ENCODE measurements around the gene HS1BP3. TPM values are rescaled to one million over a fixed set of nuclear protein-coding genes. Genes with fewer than 3 reads are reported as not detected.

Gene HS1BP3
- total and polyA plus RNA-seq, 2 donors (not counting 3 experiments of a cell fraction or from before 2014, with no cell fraction given), result 27.4 to 33.1 TPM

DNA sequence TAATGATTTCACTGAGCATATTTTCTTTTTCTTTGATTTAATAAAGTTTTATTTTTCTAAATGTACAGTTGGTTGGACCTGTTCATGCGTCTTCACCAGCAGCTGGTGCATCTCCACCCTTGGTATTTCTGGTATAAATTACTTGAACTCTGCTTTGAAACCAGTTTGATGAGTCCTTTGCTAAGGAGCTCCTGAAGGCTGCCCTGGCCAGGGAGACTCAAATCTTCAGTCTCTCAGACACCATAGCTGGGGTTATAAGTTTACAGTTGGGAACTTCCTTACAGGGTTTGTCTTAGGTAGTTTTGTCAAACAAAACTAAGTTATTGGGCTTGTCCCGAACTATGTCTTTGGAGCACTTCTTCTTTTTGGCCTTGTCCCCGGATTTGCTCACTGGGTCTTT lies 44.7 kb downstream of the HS1BP3 start:
- CTCF ChIA-PET, result interaction anchor here (2.0 to 3.0 kb wide), 2 partner anchors 12 to 153 kb away, joined by 10 to 11 read pairs; no protein-coding TSS in a partner anchor
- dilution Hi-C loops (cut with MboI; ENCODE audit: extremely low pct_ligation_motif_present, low sequenced_read_pairs) (no loop called here), intact Hi-C loops (cut with micrococcal nuclease) (no loop called here)
- H3K4me1 ChIP-seq (ENCODE audit: control insufficient read depth, extremely low read depth, insufficient read depth, low read length), result peaks cover 12% of the 10 kb centered on the region
- BruUV-seq (replicated peaks), result no TSS peak
- no peaks in the 10 kb centered on the region for H3K36me3 ChIP-seq (ENCODE audit: control insufficient read depth in 2 of 2, extremely low read depth in 1 of 2, insufficient read depth in 2 of 2, low read length in 2 of 2)
- no peaks in the 10 kb centered on the region for H3K79me2 ChIP-seq (ENCODE audit: control insufficient read depth, insufficient read depth, low read length)
- no peaks in the 10 kb centered on the region for H3K27me3 ChIP-seq (ENCODE audit: control insufficient read depth in 2 of 2, insufficient read depth in 2 of 2, low read length in 2 of 2)
- H3K4me2 ChIP-seq (ENCODE audit: insufficient read depth, low read length), result no peak overlapping the region
- FAIRE-seq (no peak), DNase-seq (ENCODE audit: low read depth, low spot score) (no peak)
- H4K20me1 ChIP-seq (replicated peaks; ENCODE audit: control insufficient read depth, extremely low read depth, insufficient read depth, low read length), result no peaks in the 10 kb centered on the region
- H3K9me1 ChIP-seq (replicated peaks; ENCODE audit: control insufficient read depth, extremely low read depth, insufficient read depth, low read length), result no peaks in the 10 kb centered on the region
- H3K4me3 ChIP-seq (replicated peaks in 1 of 3; ENCODE audit: insufficient read depth in 1 of 3, low read depth in 1 of 3, low read length in 3 of 3), result no peak overlapping the region
- H2AFZ ChIP-seq (ENCODE audit: low read depth, low read length), result no peak overlapping the region
- TF ChIP-seq POLR2A (IDR thresholded peaks at IDR 0.05; ENCODE audit: low read depth, low read length), result no peak
- no peak for TF ChIP-seq EZH2 (IDR thresholded peaks at IDR 0.05; ENCODE audit: borderline replicate concordance, low read depth, low read length, severe bottlenecking)
- TF ChIP-seq GATA2 (IDR thresholded peaks at IDR 0.05; ENCODE audit: insufficient read depth, insufficient read length, low read depth, low read length), result no peak
- TF ChIP-seq, protein P1, sequence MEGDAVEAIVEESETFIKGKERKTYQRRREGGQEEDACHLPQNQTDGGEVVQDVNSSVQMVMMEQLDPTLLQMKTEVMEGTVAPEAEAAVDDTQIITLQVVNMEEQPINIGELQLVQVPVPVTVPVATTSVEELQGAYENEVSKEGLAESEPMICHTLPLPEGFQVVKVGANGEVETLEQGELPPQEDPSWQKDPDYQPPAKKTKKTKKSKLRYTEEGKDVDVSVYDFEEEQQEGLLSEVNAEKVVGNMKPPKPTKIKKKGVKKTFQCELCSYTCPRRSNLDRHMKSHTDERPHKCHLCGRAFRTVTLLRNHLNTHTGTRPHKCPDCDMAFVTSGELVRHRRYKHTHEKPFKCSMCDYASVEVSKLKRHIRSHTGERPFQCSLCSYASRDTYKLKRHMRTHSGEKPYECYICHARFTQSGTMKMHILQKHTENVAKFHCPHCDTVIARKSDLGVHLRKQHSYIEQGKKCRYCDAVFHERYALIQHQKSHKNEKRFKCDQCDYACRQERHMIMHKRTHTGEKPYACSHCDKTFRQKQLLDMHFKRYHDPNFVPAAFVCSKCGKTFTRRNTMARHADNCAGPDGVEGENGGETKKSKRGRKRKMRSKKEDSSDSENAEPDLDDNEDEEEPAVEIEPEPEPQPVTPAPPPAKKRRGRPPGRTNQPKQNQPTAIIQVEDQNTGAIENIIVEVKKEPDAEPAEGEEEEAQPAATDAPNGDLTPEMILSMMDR (IDR thresholded peaks at IDR 0.05; ENCODE audit: extremely low read depth in 1 of 2, insufficient read depth in 1 of 2, low read depth in 1 of 2, low read length in 2 of 2), result no peak
- TF ChIP-seq MYC (IDR thresholded peaks at IDR 0.05; ENCODE audit: low read depth, low read length), result no peak
- no peak for TF ChIP-seq JUN (IDR thresholded peaks at IDR 0.05; ENCODE audit: borderline replicate concordance, insufficient read depth, insufficient read length, low read depth)
- TF ChIP-seq, protein P2, sequence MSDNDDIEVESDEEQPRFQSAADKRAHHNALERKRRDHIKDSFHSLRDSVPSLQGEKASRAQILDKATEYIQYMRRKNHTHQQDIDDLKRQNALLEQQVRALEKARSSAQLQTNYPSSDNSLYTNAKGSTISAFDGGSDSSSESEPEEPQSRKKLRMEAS (IDR thresholded peaks at IDR 0.05; ENCODE audit: insufficient read depth, insufficient read length), result no peak
- TF ChIP-seq POLR2AphosphoS5 (IDR thresholded peaks at IDR 0.05; ENCODE audit: insufficient read depth, low read depth, low read length), result no peak
- no peak for TF ChIP-seq FOS (IDR thresholded peaks at IDR 0.05; ENCODE audit: borderline replicate concordance, insufficient read depth, low read length)
- H3K9me3 ChIP-seq (replicated peaks; ENCODE audit: control insufficient read depth, insufficient read depth, low read length), result no peaks in the 10 kb centered on the region
- POLR2A ChIA-PET, result no interaction called here
- no peak overlapping the region for H3K9ac ChIP-seq (replicated peaks; ENCODE audit: extremely low read depth, insufficient read depth, low read length)
- H3K27ac ChIP-seq (ENCODE audit: insufficient read depth, low read depth, low read length), result no peak overlapping the region
